ENCODE measurements around the gene AUTS2. TPM values are rescaled to one million over a fixed set of nuclear protein-coding genes. Genes with fewer than 3 reads are reported as not detected.

AUTS2 gene
- total and polyA plus RNA-seq, 9 of the 15 experiments (the other 6 are each of a cell fraction or from before 2014, with no cell fraction given) = 0.58 TPM; not detected in 8

GRCh38 chr7:70693321-70693685 is 1095.0 kb downstream of the AUTS2 start:
- DNase-seq (ENCODE audit: extremely low read depth in 1 of 4, low spot score in 3 of 4) (no peak), ATAC-seq (no peak), FAIRE-seq (no peak)
- no peak overlapping the region for H3K4me3 ChIP-seq
- H3K9me1 ChIP-seq (ENCODE audit: control insufficient read depth, insufficient read depth, low read length) = no peaks in the 10 kb centered on the region
- in situ Hi-C loops (cut with MboI) = no loop called here
- POLR2A ChIA-PET = no interaction called here
- H2AFZ ChIP-seq (ENCODE audit: low read depth, low read length) = no peak overlapping the region
- intact Hi-C loops (cut with micrococcal nuclease) = loop anchor here (10.0 kb wide), 1 partner anchor 499 kb away; no protein-coding TSS in a partner anchor
- H4K20me1 ChIP-seq (replicated peaks; ENCODE audit: control insufficient read depth, insufficient read depth, low read length) = no peaks in the 10 kb centered on the region; the same call in 1 of the 2 replicates
- CTCF ChIA-PET (ENCODE audit: low intra/inter-chr PET ratio) = no interaction called here
- no peak overlapping the region for H3K9ac ChIP-seq (ENCODE audit: insufficient read depth in 1 of 2, low read depth in 2 of 2, low read length in 2 of 2)
- H3K27ac ChIP-seq (ENCODE audit: extremely low read depth, low read depth, low read length) = no peak overlapping the region
- H3K4me1 ChIP-seq (replicated peaks in 1 of 2; ENCODE audit: control insufficient read depth in 2 of 2, insufficient read depth in 2 of 2, low read length in 2 of 2) = peaks cover 0 to 6% of the 10 kb centered on the region in 2 experiments; a peak in 1 of 5 replicates
- H3K9me3 ChIP-seq (replicated peaks; ENCODE audit: control insufficient read depth, insufficient read depth, low read depth, low read length) = no peaks in the 10 kb centered on the region
- no peaks in the 10 kb centered on the region for H3K36me3 ChIP-seq (ENCODE audit: control insufficient read depth, insufficient read depth, low read length)
- no peak overlapping the region for H3K4me2 ChIP-seq (ENCODE audit: insufficient read depth, low read length)
- 28% methylated on average over 9 of the region's 9 CpGs for WGBS (ENCODE audit: insufficient coverage, low coverage, missing lambda C conversion rate)
- peaks cover 4 to 5% of the 10 kb centered on the region in 2 experiments; a peak in 2 of 5 replicates for H3K27me3 ChIP-seq (ENCODE audit: control insufficient read depth in 2 of 2, insufficient read depth in 2 of 2, low read length in 2 of 2)
- TF ChIP-seq CEBPG (CRISPR knock-in tag; IDR thresholded peaks at IDR 0.05) = no peak
- no peak for TF ChIP-seq CEBPG (tag; conservative IDR thresholded peaks at IDR 0.05 in 1 of 2, IDR thresholded peaks at IDR 0.05 in 1 of 2)
- TF ChIP-seq WHSC1 (IDR thresholded peaks at IDR 0.05; ENCODE audit: low read length) = no peak
- no peak for TF ChIP-seq ZNF584 (CRISPR knock-in tag; IDR thresholded peaks at IDR 0.05; ENCODE audit: low read depth)
- TF ChIP-seq HDAC6 (IDR thresholded peaks at IDR 0.05; ENCODE audit: low read depth, low read length) = no peak
- BruUV-seq (replicated peaks) = no TSS peak
- H3K79me2 ChIP-seq (ENCODE audit: control insufficient read depth, insufficient read depth, low read length) = no peaks in the 10 kb centered on the region
